Measurements from ENCODE around the gene RDH8.

The RDH8 gene

DNA sequence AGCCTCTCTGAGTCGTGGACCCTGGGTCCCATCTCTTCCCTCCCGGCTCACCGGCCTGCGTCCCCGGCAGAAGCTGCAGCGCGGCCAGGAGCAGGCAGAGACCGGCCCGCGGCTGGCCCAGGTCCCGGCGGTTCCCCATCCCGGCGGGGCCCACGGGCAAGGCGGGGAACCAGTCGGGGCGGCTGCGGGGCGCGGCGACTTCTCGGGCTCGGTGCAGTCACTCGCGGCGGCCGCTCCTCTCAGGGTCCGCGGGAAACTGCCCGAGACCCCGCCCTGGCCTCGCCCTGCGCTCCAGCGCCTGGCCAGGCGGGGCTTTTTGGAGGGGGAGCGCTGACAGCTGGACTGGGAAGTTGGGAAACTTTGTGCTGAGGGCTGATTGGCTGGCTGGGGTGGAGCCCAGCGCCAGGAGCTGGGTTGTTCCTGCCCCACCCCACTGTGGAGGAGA, 3.0 kb upstream of the RDH8 start, which contains the start of gene COL5A3:
Gene COL5A3 (minus strand): TSS at position 258 of the 445 bp plus-strand sequence. CDS start 119 bp downstream, at position 139.
- H3K27ac ChIP-seq = no peak within 1 kb of the TSS
- TF ChIP-seq ZFX (IDR thresholded peaks at IDR 0.05; ENCODE audit: borderline replicate concordance) = no peak
- TF ChIP-seq, protein P1, sequence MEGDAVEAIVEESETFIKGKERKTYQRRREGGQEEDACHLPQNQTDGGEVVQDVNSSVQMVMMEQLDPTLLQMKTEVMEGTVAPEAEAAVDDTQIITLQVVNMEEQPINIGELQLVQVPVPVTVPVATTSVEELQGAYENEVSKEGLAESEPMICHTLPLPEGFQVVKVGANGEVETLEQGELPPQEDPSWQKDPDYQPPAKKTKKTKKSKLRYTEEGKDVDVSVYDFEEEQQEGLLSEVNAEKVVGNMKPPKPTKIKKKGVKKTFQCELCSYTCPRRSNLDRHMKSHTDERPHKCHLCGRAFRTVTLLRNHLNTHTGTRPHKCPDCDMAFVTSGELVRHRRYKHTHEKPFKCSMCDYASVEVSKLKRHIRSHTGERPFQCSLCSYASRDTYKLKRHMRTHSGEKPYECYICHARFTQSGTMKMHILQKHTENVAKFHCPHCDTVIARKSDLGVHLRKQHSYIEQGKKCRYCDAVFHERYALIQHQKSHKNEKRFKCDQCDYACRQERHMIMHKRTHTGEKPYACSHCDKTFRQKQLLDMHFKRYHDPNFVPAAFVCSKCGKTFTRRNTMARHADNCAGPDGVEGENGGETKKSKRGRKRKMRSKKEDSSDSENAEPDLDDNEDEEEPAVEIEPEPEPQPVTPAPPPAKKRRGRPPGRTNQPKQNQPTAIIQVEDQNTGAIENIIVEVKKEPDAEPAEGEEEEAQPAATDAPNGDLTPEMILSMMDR (IDR thresholded peaks at IDR 0.05) = no peak

DNA sequence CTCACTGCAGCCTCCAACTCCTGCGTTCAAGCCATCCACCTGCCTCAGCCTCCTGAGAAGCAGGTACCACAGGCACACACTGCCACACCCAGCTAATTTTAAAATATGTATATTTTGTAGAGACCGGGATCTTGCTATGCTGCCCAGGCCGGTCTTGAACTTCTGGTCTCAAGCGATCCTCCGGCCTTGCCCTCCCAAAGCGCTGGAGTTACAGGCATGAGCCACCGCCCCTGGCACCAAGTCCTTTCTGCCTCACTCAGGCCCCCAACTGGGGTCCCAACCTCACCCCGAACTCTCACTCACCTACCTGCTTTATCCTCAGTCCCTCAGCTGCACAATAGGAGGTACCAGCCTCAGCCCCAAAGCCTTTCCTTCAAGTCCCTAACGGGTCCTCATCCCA, 2.3 kb upstream of the RDH8 start:
- TF ChIP-seq ZFX (IDR thresholded peaks at IDR 0.05; ENCODE audit: borderline replicate concordance) = no peak
- TF ChIP-seq, protein P1 (IDR thresholded peaks at IDR 0.05) = no peak
- no peak overlapping the region for H3K27ac ChIP-seq

GRCh38 chr19:10011974-10012373, 1.3 kb upstream of the RDH8 start:
- no peak for TF ChIP-seq ZFX (IDR thresholded peaks at IDR 0.05; ENCODE audit: borderline replicate concordance)
- TF ChIP-seq, protein P1 (IDR thresholded peaks at IDR 0.05) = no peak
- no peak overlapping the region for H3K27ac ChIP-seq

- H3K27ac ChIP-seq = no peak overlapping the region
- TF ChIP-seq ZFX (IDR thresholded peaks at IDR 0.05; ENCODE audit: borderline replicate concordance) = no peak
- TF ChIP-seq, protein P1 (IDR thresholded peaks at IDR 0.05) = no peak
Observed at GRCh38 chr19:10013834-10014618, 743 bp downstream of the RDH8 start.

DNA sequence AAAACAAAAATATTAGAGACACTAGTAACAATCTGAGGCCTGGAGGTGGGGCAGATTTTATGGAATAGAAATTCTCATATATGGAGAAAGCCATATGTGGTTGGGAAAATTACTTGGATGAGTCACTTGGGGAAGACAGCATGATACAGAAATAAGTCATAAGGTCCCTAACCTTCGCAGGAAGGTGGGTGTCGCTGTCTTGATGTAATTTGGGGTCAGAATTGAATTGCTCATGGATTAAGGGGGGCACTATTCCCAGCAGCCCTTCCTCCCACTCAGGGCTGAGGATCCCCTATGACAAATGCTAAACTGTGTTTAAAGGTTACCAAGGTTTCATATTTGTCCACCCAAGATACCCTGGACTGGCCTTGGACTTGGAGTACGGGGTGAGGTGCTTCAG, 5.0 kb downstream of the RDH8 start:
- no peak overlapping the region for H3K27ac ChIP-seq
- no peak for TF ChIP-seq ZFX (IDR thresholded peaks at IDR 0.05; ENCODE audit: borderline replicate concordance)
- TF ChIP-seq, protein P1 (IDR thresholded peaks at IDR 0.05) = no peak

GRCh38 chr19:10018786-10019185, 5.5 kb downstream of the RDH8 start:
- no peak for TF ChIP-seq ZFX (IDR thresholded peaks at IDR 0.05; ENCODE audit: borderline replicate concordance)
- TF ChIP-seq, protein P1 (IDR thresholded peaks at IDR 0.05) = no peak
- H3K27ac ChIP-seq = no peak overlapping the region

- no peak overlapping the region for H3K27ac ChIP-seq
- TF ChIP-seq, protein P1 (IDR thresholded peaks at IDR 0.05) = no peak
- TF ChIP-seq ZFX (IDR thresholded peaks at IDR 0.05; ENCODE audit: borderline replicate concordance) = no peak
Observed at GRCh38 chr19:10019246-10019645, 6.0 kb downstream of the RDH8 start.

All from 22Rv1 (cell line).